Esophagus mucosa (tissue), 1 donor: ENCODE data around the gene NPTX1. TPM values are rescaled to one million over a fixed set of nuclear protein-coding genes. Genes with fewer than 3 reads are reported as not detected.
"Not testable (repeated sequence)": the region's sequence is repeated elsewhere in the genome, so short reads cannot be mapped to it uniquely, and the experiment has no call there.

Experiments
- ATAC-seq: fragments of 200-7000 bp; cut with Tn5 transposase; one replicate; pipeline ENCODE4 v1.9.1; 2020
- total RNA-seq: library from RNA; stranded (reverse); gene quantifications from one replicate; pipeline ENCODE4 v1.2.4, GENCODE V29; 2023
- donor health status: DM: yes; HTN: yes; CAD: no.

Gene NPTX1, protein sequence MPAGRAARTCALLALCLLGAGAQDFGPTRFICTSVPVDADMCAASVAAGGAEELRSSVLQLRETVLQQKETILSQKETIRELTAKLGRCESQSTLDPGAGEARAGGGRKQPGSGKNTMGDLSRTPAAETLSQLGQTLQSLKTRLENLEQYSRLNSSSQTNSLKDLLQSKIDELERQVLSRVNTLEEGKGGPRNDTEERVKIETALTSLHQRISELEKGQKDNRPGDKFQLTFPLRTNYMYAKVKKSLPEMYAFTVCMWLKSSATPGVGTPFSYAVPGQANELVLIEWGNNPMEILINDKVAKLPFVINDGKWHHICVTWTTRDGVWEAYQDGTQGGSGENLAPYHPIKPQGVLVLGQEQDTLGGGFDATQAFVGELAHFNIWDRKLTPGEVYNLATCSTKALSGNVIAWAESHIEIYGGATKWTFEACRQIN
- not detected for total RNA-seq

GRCh38 chr17:80475910-80476876 is at the start of gene NPTX1:
Gene NPTX1 (minus strand): TSS chr17:80476607. CDS start chr17:80476446, 161 bp downstream.
- ATAC-seq = peak; percentile 25

DNA sequence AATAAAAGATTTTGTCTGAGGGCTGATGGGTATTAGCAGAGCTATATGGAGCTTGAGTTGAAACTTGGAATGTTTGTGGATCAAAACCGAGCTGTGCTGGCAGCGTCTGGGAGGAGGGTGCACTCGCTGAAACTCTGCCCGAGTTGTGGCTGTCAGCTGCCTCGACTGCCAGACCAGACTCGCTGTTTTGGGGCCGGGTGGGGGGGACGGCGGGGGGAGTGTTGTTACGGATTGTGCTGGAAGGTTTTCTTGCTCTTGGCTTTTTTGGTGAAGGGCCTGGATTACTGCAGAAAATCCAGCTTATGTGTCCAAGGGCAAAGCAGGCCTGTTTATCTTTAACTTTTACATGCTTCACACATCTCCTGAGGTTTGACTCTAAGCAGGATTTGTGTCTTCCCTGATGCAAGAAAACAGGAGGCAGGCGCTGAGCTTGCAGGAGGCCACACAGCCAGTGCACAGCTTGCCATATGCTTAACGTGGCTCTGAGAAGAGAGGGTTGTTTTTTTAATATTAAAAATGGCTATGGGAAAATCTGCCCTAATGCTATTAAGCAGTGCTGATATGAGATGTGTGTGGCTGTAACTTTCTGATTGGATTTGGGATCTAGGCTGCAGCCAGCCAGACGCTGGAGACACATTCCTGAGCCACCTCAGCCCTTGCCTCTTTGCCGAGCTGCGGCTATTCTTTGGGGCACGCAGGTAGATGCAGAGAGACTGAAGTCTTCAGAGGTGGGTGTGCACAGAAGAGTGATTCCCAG is 47.7 kb upstream of the NPTX1 start:
- ATAC-seq = no peak

GRCh38 chr17:80523054-80523744 is 46.8 kb upstream of the NPTX1 start:
- ATAC-seq = no peak

GRCh38 chr17:80520810-80521455 is 44.5 kb upstream of the NPTX1 start:
- ATAC-seq = no peak

- no peak for ATAC-seq
Measured at GRCh38 chr17:80519091-80519781, 42.8 kb upstream of the NPTX1 start.

- ATAC-seq = no peak
Measured at GRCh38 chr17:80518392-80518791, 42.0 kb upstream of the NPTX1 start.

GRCh38 chr17:80517641-80518040 is 41.2 kb upstream of the NPTX1 start:
- no peak for ATAC-seq

- no peak for ATAC-seq
Measured at GRCh38 chr17:80516171-80516932, 39.9 kb upstream of the NPTX1 start.

DNA sequence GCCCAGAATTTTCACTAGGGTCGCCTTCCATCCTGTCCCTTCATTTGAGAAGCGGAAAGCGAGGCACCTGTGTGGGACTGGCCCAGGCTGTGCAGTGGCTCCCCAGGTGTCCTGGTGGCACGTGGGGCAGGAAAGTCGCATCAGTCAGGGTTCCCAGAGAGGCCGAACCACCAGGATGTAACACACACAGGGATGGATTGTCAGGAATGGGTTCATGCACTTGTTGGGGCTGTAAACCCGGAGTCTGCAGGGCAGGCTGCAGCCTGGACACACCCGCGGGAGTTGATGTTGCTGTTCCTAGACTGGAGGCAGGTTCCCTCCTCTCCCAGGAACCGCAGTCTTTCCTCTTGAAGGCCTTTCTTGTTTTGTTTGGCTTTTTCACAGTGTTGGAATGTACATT is 37.5 kb upstream of the NPTX1 start:
- no peak for ATAC-seq

DNA sequence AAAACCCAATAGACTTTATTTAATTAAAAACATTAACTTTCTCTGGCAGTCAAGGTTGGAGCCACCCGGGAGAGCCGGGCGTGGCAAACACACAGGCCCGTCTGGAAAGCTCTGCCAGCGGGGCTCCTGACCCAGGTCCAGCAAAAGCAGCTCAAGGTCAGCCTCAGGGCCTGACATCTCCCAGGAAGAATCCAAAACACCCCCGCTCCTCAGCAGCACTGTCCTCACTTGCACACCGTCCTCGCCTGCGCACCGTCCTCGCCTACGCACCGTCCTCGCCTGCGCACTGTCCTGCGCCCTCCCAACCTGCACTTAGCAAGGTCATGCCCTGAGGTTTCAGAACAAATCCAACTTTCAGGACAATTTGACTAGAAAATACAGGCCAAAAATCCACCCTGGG is 36.8 kb upstream of the NPTX1 start:
- no peak for ATAC-seq

DNA sequence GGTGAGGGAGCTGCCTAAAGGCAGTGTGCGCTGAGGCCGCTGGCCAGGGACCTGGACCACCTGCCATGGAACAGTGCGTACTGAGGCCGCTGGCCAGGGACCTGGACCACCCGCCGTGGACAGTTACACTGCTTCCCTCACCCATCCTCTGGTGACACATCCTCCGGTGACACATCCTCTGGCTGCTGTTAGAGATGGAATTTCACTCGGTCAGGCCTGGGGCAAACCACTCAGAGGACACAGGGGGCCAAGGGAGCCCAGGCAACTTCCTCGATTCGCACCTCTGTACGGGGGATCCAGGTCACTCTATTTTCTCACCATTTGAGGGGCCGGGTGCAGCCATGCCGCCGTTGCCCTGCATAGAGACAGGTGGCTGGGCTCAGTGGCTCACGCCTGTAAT is 35.8 kb upstream of the NPTX1 start:
- ATAC-seq = peak; percentile 17

DNA sequence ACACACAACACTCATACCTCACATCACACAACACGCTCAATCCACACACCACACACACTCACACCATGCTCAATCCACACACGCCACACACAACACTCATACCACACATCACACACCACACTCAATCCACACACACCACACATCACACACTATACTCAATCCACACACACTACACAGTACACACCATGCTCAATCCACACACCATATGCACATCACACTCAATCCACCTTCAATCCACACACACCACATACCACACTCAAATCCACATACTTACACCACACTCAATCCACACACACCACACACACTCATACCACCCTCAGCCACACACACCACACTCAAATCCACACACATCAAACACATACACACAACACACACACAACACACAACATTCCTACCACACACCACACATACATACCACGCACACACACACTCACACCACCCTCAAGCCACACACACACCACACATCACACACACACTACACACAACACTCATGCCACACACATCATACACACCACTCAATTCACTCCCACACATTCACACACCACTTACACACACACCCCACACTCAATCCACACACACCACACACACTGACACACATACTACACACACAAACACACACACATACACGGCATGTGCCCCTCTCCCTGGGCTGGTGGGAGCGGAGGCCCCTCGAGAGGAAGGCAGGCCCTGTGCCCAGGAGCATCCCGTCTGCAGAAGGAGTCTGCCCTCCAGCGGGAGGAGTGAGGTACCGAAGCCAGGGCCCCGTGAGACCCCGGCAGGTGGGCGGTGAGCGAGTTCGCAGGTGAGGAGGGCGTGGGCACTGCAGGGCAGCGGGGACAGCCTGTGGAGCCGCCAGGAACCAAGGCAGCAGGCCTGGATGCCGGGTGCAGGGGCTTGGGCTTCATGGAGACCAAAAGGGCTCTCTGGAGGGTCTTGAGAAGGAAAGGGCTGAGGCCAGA is 35.1 kb upstream of the NPTX1 start:
- ATAC-seq = peak; percentile 21

DNA sequence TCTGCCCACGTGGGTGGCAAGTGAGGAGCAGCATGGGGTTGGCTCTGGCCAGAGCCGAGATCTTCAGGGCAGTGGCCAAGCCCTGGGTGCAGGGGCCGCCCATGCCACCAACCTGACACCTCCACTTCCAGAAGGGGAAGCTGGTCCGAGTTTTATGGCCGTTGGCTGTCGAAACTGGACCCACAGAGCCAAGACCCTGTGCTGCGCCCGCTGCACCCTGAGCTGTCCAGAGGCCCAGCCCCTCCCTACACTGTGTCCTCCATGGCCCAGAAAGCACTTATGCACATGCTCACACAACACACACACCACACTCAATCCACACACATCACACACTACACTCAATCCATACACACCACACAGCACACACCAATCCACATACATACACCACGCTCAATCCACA is 34.4 kb upstream of the NPTX1 start:
- no peak for ATAC-seq

DNA sequence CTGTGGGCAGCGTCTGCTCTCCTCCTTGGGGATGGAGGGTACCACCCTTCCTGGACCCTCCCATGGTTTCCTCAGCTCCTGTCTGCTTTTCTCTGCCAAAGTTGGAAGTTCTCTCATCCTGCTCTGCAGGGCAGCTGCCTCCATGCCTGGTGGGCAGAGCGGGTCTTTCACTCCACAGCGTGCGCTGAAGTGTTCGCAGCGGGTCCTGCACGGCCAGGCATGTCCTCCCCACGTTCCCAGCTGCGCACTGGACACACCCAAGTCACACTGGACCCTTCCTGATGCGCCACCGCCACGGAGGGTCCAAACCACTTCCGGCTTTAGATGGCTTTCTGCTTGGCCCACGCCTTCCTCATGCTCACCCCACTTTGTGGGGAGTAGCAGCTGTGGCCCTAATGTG is 33.7 kb upstream of the NPTX1 start:
- ATAC-seq = no peak

GRCh38 chr17:80509311-80509710 is 32.9 kb upstream of the NPTX1 start:
- ATAC-seq = no peak

- ATAC-seq = no peak
Measured at GRCh38 chr17:80507965-80508364, 31.6 kb upstream of the NPTX1 start.

GRCh38 chr17:80507177-80507576 is 30.8 kb upstream of the NPTX1 start:
- ATAC-seq = not testable (repeated sequence)

DNA sequence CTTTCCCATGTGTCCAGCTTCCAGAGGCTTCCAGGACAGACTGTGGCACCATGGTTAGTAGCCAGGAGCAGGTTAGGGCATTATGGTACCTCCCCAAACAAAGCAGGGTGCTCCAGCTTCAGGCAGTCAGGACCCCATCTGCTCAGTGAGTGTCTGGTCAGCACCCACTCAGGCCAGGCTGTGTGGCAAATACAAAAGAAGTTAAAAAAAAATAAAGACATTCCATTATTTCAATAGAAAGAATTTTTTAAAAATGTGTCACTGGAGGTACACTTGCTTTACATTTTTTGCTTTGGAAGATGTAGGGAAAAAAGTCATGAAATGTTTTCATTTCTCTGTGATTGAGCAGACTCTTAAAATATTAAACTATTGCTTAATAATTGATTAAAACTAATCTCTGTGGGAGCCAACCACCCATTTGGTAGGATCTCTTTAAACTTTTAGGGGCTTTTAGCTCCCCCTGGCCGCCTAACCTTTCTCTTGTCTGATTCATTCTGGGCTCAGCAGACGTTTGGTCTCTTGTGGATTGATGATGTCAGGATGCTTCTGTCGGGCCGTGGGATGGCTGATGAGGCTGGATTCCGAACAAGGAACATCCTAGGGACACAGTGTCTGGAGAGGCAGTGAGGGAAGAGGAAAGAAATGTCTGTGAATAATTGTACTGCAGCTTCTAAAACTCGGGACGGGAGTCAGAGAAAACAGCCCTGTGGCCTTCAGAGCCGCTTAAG is 28.4 kb upstream of the NPTX1 start:
- ATAC-seq = no peak
